Measurements from ENCODE around the gene RPTOR.
A peak's percentile ranks its signal among the peaks of the same experiment; 100 is the strongest.

RPTOR gene

GRCh38 chr17:80701730-80702129 is 157.1 kb downstream of the RPTOR start:
- no peak for DNase-seq

GRCh38 chr17:80702315-80703141 is 157.9 kb downstream of the RPTOR start:
- DNase-seq = no peak

GRCh38 chr17:80703142-80703478 is 158.5 kb downstream of the RPTOR start:
- no peak for DNase-seq

GRCh38 chr17:80704381-80704819 is 159.8 kb downstream of the RPTOR start:
- no peak for DNase-seq

GRCh38 chr17:80704894-80705293 is 160.3 kb downstream of the RPTOR start:
- DNase-seq = no peak

GRCh38 chr17:80705988-80706387 is 161.3 kb downstream of the RPTOR start:
- no peak for DNase-seq

GRCh38 chr17:80706463-80706867 is 161.8 kb downstream of the RPTOR start:
- DNase-seq = no peak

GRCh38 chr17:80708480-80708879 is 163.8 kb downstream of the RPTOR start:
- no peak for DNase-seq

- no peak for DNase-seq
Observed at GRCh38 chr17:80709090-80709695, 164.6 kb downstream of the RPTOR start.

GRCh38 chr17:80710714-80711302 is 166.2 kb downstream of the RPTOR start:
- no peak for DNase-seq

- DNase-seq = no peak
Observed at GRCh38 chr17:80712089-80712488, 167.5 kb downstream of the RPTOR start.

GRCh38 chr17:80712606-80713005 is 168.0 kb downstream of the RPTOR start:
- no peak for DNase-seq

- DNase-seq = peak; percentile 42
Observed at GRCh38 chr17:80716986-80717719, 172.5 kb downstream of the RPTOR start.

GRCh38 chr17:80717720-80718083 is 173.1 kb downstream of the RPTOR start:
- peak; percentile 78 for DNase-seq

GRCh38 chr17:80718428-80718827 is 173.8 kb downstream of the RPTOR start:
- DNase-seq = no peak

- no peak for DNase-seq
Observed at GRCh38 chr17:80719449-80719848, 174.8 kb downstream of the RPTOR start.

GRCh38 chr17:80720610-80721577 is 176.3 kb downstream of the RPTOR start:
- DNase-seq = no peak

- DNase-seq = no peak
Observed at GRCh38 chr17:80722661-80723060, 178.0 kb downstream of the RPTOR start.

- no peak for DNase-seq
Observed at GRCh38 chr17:80724775-80725266, 180.2 kb downstream of the RPTOR start.

GRCh38 chr17:80725517-80725916 is 180.9 kb downstream of the RPTOR start:
- DNase-seq = no peak

- DNase-seq = no peak
Observed at GRCh38 chr17:80726558-80727408, 182.1 kb downstream of the RPTOR start.
